B cell (primary cell): Measurements from ENCODE around the gene POU1F1.

ENCODE experiments used
- EZH2 ChIP-seq: IDR thresholded peaks from 2 replicates; pipeline ENCODE4 v1.6.1; 2012; ENCODE audit warnings: borderline replicate concordance, low read depth, mild to moderate bottlenecking, moderate library complexity, low read length; ENCODE audit not compliant: insufficient read depth, poor library complexity, severe bottlenecking
- TF ChIP-seq, protein P1 (sequence below): fragments of 200-600 bp; IDR thresholded peaks from one replicate; pipeline ENCODE4 v1.8.0; 2022; ENCODE audit warnings: antibody characterized with exemption, mild to moderate bottlenecking

DNA sequence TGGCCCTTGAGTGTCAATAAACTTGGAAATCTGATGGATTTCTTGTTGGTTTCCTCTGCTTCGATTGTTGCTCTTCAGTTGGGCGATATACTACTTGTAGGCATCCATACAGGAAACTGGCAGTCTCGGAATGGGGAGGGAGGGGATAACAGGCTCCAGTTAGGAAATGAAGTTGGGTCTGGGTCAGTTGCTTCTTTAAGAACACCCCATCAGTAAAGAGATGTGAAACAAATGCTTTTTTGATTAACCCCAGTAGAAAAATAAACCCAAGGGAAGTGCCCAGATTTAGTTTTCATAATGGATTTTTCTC, 48.6 kb downstream of the POU1F1 start:
- TF ChIP-seq, protein P1, sequence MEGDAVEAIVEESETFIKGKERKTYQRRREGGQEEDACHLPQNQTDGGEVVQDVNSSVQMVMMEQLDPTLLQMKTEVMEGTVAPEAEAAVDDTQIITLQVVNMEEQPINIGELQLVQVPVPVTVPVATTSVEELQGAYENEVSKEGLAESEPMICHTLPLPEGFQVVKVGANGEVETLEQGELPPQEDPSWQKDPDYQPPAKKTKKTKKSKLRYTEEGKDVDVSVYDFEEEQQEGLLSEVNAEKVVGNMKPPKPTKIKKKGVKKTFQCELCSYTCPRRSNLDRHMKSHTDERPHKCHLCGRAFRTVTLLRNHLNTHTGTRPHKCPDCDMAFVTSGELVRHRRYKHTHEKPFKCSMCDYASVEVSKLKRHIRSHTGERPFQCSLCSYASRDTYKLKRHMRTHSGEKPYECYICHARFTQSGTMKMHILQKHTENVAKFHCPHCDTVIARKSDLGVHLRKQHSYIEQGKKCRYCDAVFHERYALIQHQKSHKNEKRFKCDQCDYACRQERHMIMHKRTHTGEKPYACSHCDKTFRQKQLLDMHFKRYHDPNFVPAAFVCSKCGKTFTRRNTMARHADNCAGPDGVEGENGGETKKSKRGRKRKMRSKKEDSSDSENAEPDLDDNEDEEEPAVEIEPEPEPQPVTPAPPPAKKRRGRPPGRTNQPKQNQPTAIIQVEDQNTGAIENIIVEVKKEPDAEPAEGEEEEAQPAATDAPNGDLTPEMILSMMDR, result no peak
- no peak for TF ChIP-seq EZH2
